ENCODE data around the gene MAP1LC3A. TPM values are rescaled to one million over a fixed set of nuclear protein-coding genes. Genes with fewer than 3 reads are reported as not detected.

MAP1LC3A gene
- total and polyA plus RNA-seq, 7 donors, result 27.4 to 90.5 (median 35.5) TPM

DNA sequence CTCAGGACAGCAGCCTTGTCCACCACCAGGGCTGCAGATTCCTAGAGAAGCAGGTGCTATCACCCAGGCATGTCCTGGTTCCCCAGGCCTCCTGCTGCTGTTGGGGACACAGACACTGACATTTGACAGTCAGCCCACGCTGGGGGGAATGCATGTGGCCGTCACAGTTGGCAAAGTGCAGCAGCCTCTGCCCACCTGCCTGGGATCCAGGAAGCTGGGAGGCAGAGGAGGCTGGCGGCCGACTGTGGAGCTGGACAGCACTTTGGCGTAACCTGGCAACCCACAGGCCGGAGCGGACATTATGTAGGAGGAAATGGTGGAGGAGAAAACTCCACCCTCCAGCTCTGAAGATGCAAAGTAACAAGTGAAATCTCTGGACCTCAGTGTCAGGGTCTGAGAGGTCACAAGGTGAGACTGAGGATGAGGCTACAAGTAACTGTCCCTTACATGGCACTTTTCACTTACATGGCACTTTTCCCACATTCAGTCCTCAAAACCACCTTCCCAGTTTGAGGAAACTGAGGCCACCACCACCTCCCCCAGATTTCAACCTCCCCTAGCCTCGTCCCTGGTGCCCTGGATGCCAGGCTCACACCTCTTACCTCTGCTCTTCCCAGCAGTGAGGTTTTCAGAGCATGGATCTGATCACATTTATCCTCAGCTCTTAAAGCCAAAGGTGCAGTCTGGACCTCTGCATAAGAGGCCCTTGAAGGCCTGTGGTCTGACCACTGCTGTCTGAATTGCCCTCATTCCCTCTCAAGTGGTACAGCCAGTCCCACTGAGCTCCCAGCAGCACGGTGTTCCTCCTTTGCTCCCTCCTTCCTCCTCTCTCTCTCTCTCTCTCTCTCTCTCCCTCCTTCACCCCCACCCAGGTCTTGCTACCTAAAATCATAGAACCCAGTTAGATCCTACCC is 8.7 kb downstream of the MAP1LC3A start:
- intact Hi-C loops (cut with DNase I), result no loop called here
- Histone ChIP-seq H3K4me1 (no peaks in the 10 kb centered on the region), H3K27me3 (ENCODE audit: insufficient read depth in 3 of 3, low read length in 2 of 3) (no peaks in the 10 kb centered on the region), H3K27ac (no peak overlapping the region), H3K36me3 (ENCODE audit: insufficient read depth in 1 of 2, low read depth in 1 of 2) (peaks cover 0 to 20% of the 10 kb centered on the region in 2 donors), H3K4me3 (no peak overlapping the region), H3K9me3 (no peaks in the 10 kb centered on the region)
- DNase-seq (no peak), ATAC-seq (no peak)
- TF ChIP-seq, protein P1, sequence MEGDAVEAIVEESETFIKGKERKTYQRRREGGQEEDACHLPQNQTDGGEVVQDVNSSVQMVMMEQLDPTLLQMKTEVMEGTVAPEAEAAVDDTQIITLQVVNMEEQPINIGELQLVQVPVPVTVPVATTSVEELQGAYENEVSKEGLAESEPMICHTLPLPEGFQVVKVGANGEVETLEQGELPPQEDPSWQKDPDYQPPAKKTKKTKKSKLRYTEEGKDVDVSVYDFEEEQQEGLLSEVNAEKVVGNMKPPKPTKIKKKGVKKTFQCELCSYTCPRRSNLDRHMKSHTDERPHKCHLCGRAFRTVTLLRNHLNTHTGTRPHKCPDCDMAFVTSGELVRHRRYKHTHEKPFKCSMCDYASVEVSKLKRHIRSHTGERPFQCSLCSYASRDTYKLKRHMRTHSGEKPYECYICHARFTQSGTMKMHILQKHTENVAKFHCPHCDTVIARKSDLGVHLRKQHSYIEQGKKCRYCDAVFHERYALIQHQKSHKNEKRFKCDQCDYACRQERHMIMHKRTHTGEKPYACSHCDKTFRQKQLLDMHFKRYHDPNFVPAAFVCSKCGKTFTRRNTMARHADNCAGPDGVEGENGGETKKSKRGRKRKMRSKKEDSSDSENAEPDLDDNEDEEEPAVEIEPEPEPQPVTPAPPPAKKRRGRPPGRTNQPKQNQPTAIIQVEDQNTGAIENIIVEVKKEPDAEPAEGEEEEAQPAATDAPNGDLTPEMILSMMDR (IDR thresholded peaks at IDR 0.05), result no peak
- WGBS, 3 donors, result 79 to 85% (median 82%) methylated on average over 9 of the region's 9 CpGs

DNA sequence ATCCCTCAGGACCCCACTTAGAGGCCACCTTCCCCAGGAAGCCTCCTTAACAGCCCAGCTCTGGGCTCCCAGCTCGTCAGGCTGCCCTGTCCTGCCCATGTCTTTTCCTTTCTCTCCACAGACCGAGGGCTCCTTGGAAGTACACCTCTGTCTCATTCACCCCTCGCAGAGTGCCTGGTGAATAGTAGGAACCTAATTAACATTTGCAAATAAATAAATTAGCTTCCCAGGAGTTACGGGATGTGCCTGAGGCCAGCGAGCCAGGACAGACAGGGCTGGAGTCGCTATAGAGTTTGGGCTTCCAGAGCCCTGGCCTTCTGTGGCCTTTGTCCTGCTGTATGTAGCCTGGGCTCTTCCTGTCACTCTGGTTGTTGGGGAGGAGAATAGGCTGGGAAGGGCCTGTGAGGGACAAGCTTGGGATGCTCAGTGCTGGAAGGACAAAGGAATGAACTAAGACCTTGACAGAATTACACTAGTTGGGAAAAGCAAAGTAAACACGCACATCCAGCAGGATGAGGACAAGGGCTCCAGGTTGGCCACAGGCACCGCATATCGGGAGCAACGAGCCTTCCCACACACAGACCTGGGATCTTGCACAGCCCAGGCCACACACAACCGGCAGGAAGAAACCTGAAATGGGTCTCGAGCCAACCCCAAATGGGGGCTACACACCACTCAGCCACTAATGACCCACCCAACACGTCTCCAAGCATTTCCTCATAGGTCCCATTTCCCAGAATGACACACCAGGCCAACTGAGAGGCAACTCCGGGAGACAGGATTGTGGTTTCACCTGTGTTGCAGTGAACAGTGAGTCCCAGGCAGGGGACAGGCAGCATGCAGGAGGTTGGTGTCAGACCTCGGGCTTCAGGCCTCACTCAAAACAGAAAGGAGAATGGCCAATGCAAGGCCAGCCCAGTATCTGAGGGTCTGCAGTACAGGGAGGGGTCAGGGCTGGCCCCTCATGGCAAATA is 9.7 kb downstream of the MAP1LC3A start:
- TF ChIP-seq, protein P1 (IDR thresholded peaks at IDR 0.05), result no peak
- no peak for ATAC-seq
- intact Hi-C loops (cut with DNase I), result no loop called here

DNA sequence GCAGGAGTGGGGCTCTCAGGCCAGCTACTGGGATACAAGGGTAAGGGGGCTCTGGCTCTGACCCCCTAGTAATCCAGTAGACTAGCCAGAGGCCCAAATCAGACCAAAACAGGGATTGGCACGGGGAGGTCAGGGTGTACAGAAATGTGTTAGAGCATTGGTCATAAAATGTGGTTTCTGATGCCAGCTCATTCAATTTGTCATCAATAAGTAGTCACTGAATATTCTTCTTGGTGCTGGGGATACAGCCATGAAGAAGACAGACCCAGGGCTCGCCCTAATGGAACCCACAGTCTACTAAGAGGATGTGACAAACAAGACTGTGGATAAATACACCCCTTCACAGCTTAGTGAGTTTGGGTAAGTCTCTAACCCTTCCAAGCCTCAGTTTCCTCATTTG is 11.1 kb downstream of the MAP1LC3A start:
- Histone ChIP-seq H3K9me3 (no peaks in the 10 kb centered on the region), H3K36me3 (ENCODE audit: insufficient read depth in 1 of 2, low read depth in 1 of 2) (peaks cover 0 to 44% of the 10 kb centered on the region in 2 donors), H3K27me3 (ENCODE audit: insufficient read depth in 3 of 3, low read length in 2 of 3) (no peaks in the 10 kb centered on the region), H3K4me3 (no peak overlapping the region), H3K27ac (no peak overlapping the region), H3K4me1 (no peaks in the 10 kb centered on the region)
- no peak for DNase-seq
- TF ChIP-seq, protein P1 (IDR thresholded peaks at IDR 0.05), result no peak
- intact Hi-C loops (cut with DNase I), result no loop called here
- 86 to 94% (median 94%) methylated on average over 2 of the region's 2 CpGs for WGBS, 3 donors
- no peak for ATAC-seq

More for the DNA sequence above, 9.7 kb downstream of the MAP1LC3A start:
- Histone ChIP-seq H3K4me3 (no peak overlapping the region), H3K9me3 (no peaks in the 10 kb centered on the region), H3K27me3 (ENCODE audit: insufficient read depth in 3 of 3, low read length in 2 of 3) (no peaks in the 10 kb centered on the region), H3K27ac (no peak overlapping the region), H3K4me1 (no peaks in the 10 kb centered on the region), H3K36me3 (ENCODE audit: insufficient read depth in 1 of 2, low read depth in 1 of 2) (peaks cover 0 to 30% of the 10 kb centered on the region in 2 donors)
- DNase-seq, result no peak
- 90 to 93% (median 91%) methylated on average over 15 of the region's 15 CpGs for WGBS, 3 donors

DNA sequence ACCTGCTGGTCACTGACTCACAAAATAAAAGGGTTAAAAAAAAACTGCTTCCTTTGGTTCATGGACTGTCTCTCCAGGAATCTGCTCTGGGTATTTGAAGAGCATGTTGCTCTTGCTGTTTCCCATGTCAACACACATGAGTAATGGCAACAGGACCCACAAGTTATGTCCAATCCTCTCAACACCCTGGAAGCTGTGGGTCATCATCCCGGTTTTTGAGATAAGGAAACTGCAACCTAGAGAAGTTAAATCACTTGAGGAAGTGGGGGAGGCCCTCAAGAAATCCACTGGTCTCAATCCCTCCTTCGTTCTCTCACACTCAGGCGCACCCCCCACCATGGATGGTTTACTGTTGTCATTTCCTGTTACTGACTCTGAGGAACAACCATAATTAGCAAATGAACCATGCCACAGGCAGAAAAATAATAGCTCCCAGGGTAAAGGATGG is 12.4 kb downstream of the MAP1LC3A start:
- Histone ChIP-seq H3K9me3 (no peaks in the 10 kb centered on the region), H3K36me3 (ENCODE audit: insufficient read depth in 1 of 2, low read depth in 1 of 2) (peaks cover 0 to 50% of the 10 kb centered on the region in 2 donors), H3K27ac (no peak overlapping the region), H3K4me3 (no peak overlapping the region), H3K4me1 (no peaks in the 10 kb centered on the region), H3K27me3 (ENCODE audit: insufficient read depth in 3 of 3, low read length in 2 of 3) (no peaks in the 10 kb centered on the region)
- DNase-seq (no peak), ATAC-seq (peak in 1 of 4 donors; percentile 52)
- TF ChIP-seq, protein P1 (IDR thresholded peaks at IDR 0.05), result no peak
- 53 to 70% (median 61%) methylated on average over 3 of the region's 3 CpGs for WGBS, 3 donors
- intact Hi-C loops (cut with DNase I), result loop anchor here in 1 of 2 donors (10.0 kb wide), 1 partner anchor 184 kb away; no protein-coding TSS in a partner anchor
